HUES48 (cell line): ENCODE results near the gene OLR1.
"Not testable (repeated sequence)": the region's sequence is repeated elsewhere in the genome, so short reads cannot be mapped to it uniquely, and the experiment has no call there.

ENCODE experiments used
- H3K27ac ChIP-seq: one replicate; pipeline ENCODE4 v1.7.0; 2013; ENCODE audit warnings: low read depth, low read length, inconsistent platforms
- H3K27me3 ChIP-seq: 2 replicates; pipeline ENCODE4 v1.6.1; 2013; ENCODE audit warnings: mild to moderate bottlenecking, low read length; ENCODE audit not compliant: control insufficient read depth, insufficient read depth
- H3K36me3 ChIP-seq: 2 replicates; pipeline ENCODE4 v1.6.1; 2013; ENCODE audit warnings: low read length; ENCODE audit not compliant: control insufficient read depth, insufficient read depth
- H3K4me1 ChIP-seq: 2 replicates; pipeline ENCODE4 v1.6.1; 2013; ENCODE audit warnings: mild to moderate bottlenecking, low read length; ENCODE audit not compliant: control insufficient read depth, insufficient read depth
- H3K4me3 ChIP-seq: 2 replicates; pipeline ENCODE4 v1.5.1; 2013; ENCODE audit warnings: mild to moderate bottlenecking, low read depth, low read length
- H3K9ac ChIP-seq: 2 replicates; pipeline ENCODE4 v1.6.1; 2013; ENCODE audit warnings: mild to moderate bottlenecking, low read depth, low read length, moderate library complexity
- H3K9me3 ChIP-seq: 2 replicates; pipeline ENCODE4 v1.6.1; 2013; ENCODE audit warnings: low read length; ENCODE audit not compliant: control insufficient read depth, insufficient read depth

Gene OLR1

GRCh38 chr12:10171973-10172728 lies at the start of gene OLR1:
OLR1 (minus strand) TSS chr12:10172132; CDS start chr12:10172077, 55 bp downstream.
- no peaks in the 10 kb centered on the region for H3K36me3 ChIP-seq
- no peaks in the 10 kb centered on the region for H3K9me3 ChIP-seq
- H3K4me3 ChIP-seq, result no peak within 1 kb of the TSS
- H3K4me1 ChIP-seq, result no peaks in the 10 kb centered on the region
- no peak within 1 kb of the TSS for H3K27ac ChIP-seq
- no peak within 1 kb of the TSS for H3K9ac ChIP-seq
- no peaks in the 10 kb centered on the region for H3K27me3 ChIP-seq

DNA sequence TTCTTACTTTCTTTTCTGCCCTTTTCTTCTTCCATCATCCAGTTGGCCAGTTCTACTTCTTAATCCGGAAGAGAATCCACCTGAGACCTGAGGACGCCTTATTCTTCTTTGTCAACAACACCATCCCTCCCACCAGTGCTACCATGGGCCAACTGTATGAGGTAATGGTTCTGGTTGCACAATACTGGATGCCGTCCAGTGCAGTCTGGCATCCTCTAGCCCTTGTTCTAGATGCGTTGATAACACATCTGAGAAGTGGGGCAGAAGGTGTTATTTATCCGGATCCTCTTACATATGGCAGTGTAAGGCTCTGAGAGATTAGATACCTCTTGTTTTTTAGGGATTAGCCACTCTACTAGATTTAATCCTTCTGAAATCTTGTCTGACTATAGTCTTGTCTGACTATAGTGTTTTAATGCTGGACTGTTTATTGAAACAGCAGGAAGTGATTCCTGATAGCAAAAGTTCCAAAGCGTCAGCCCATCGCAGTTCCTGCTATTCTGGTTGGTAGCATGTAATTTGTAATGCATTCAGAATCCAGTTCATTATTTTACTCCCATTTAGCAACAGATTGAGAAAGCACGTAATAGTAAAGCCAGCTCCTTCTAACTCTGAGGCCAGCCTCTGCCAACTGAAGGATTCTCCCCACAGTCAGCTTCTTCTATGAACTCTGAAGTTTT lies 48.6 kb upstream of the OLR1 start:
- Histone ChIP-seq H3K9ac (no peak overlapping the region), H3K36me3 (peaks cover 69% of the 10 kb centered on the region), H3K27ac (no peak overlapping the region), H3K4me1 (peaks cover 2% of the 10 kb centered on the region; the same call in 1 of the 2 replicates), H3K9me3 (no peaks in the 10 kb centered on the region), H3K27me3 (no peaks in the 10 kb centered on the region), H3K4me3 (no peak overlapping the region)

DNA sequence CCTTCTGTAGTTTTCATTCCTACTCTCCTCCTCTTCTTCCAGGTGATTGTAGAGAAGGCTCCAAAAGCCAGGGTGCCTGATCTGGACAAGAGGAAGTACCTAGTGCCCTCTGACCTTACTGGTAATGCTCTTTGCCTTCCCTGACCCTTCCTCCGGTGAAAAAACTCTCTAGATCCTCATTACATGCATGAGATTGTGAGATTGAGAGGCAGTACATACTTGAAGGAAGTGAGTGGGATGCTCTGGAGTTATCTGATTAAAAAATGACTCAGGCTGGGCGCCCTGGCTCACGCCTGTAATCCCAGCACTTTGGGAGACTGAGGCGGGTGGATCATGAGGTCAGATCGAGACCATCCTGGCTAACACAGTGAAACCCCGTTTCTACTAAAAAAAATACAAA lies 46.1 kb upstream of the OLR1 start:
- Histone ChIP-seq H3K36me3 (peaks cover 56% of the 10 kb centered on the region), H3K9me3 (no peaks in the 10 kb centered on the region), H3K27ac (no peak overlapping the region), H3K27me3 (no peaks in the 10 kb centered on the region), H3K4me3 (no peak overlapping the region), H3K9ac (no peak overlapping the region), H3K4me1 (peaks cover 18% of the 10 kb centered on the region)

- not testable (repeated sequence) for H3K9me3 ChIP-seq, H3K27ac ChIP-seq, H3K27me3 ChIP-seq, H3K9ac ChIP-seq
- Histone ChIP-seq H3K4me3 (0 out of 2 replicates have a peak overlapping the region, but pooled peaks have one; percentile 77), H3K36me3 (peaks cover 35% of the 10 kb centered on the region), H3K4me1 (peaks cover 18% of the 10 kb centered on the region)
Observed at GRCh38 chr12:10215946-10216345, 44.0 kb upstream of the OLR1 start.

DNA sequence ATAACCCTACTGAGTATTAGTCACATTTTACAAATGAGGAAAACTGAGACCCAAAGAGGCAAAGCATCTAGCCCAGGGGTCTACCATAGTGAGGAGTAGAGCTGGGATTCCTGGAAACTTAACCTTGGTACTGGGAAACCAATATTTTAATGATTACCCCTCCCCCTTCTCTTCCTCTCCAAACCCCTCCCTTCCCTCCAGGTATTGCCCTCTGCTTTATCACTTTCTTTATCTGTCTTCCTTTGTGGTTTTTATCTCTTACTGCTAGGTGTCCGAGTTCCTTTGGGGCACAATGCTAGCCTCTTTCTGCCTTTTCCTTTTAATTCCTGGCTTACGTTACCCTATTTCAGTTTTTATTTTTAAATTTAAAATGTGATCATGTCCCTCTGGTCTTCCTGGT lies 43.5 kb upstream of the OLR1 start:
- peak overlapping the region; percentile 9 for H3K27ac ChIP-seq
- H3K9me3 ChIP-seq, result no peaks in the 10 kb centered on the region
- peak overlapping the region; percentile 77 for H3K4me3 ChIP-seq
- H3K9ac ChIP-seq, result no peak overlapping the region
- H3K36me3 ChIP-seq, result peaks cover 30% of the 10 kb centered on the region
- peaks cover 18% of the 10 kb centered on the region for H3K4me1 ChIP-seq
- H3K27me3 ChIP-seq, result no peaks in the 10 kb centered on the region

DNA sequence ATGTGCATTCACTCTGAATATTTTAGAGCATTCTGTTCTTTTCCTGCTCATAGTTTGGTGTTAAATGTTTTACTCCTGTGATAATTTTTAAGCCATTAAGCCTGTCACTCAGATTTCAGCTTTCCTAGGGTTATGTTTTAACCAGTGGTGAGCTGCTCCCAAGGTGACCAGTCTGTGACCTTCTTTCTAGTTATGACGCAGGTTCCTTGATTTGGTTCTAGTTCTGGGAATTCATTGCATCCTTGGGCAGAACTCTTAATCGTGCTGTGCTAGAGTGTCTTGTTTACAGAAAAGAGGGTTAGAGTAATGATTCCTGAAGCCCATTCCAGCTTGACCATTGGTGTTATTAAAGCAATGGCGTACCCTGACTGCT lies 42.9 kb upstream of the OLR1 start:
- Histone ChIP-seq H3K4me3 (peak overlapping the region; percentile 77), H3K27me3 (no peaks in the 10 kb centered on the region), H3K9me3 (no peaks in the 10 kb centered on the region), H3K4me1 (peaks cover 18% of the 10 kb centered on the region), H3K27ac (peak overlapping the region; percentile 99), H3K36me3 (peaks cover 24% of the 10 kb centered on the region), H3K9ac (no peak overlapping the region)

DNA sequence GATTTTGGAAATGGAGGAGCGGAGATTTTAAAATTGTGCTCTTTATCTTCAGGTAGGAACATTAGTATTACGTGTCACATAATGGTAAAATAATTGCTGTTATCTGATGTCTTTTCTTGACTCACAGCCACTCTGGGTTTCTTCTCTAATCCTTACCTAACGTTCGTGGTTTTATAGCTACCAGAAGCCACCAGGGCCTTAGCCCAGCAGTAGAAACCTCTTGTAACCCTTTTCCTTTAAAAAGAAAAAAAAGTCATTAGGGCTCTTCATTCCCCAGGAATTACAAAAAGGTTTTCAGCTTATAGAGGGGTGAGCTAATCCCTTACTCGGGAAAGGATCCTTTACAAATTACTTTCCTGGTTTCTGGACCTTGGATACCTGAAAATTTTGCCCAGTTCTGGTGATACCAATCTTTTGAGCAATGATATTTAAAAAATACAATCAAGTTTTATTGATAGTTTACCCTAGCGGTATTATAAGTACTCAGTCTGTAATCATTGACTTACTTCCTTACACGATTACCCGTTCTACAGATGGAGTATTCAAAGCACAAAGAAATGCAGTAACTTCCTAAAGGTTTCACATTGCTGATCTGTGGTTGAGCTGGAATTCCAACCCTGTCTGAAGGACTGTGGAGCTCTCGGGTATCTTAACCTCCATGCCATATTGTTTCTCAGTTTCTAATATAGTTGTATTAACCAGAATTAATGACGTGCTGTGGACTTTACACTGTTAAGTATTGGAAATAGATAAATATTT lies 42.4 kb upstream of the OLR1 start:
- Histone ChIP-seq H3K36me3 (peaks cover 20% of the 10 kb centered on the region), H3K9ac (peak overlapping the region; percentile 58), H3K9me3 (no peaks in the 10 kb centered on the region), H3K4me1 (peaks cover 18% of the 10 kb centered on the region), H3K27me3 (no peaks in the 10 kb centered on the region), H3K27ac (peak overlapping the region; percentile 99), H3K4me3 (peak overlapping the region; percentile 77)

GRCh38 chr12:10213168-10214135 lies 41.5 kb upstream of the OLR1 start:
- no peaks in the 10 kb centered on the region for H3K9me3 ChIP-seq
- peak overlapping the region; percentile 99 for H3K27ac ChIP-seq
- peak overlapping the region; percentile 77 for H3K4me3 ChIP-seq

GRCh38 chr12:10212739-10213131 lies 40.8 kb upstream of the OLR1 start, which contains the start of gene GABARAPL1:
GABARAPL1 (plus strand) TSS chr12:10212877; CDS start chr12:10213130, 253 bp downstream.
- Histone ChIP-seq H3K27me3 (no peaks in the 10 kb centered on the region), H3K9ac (peak within 1 kb of the TSS; percentile 90), H3K27ac (peak within 1 kb of the TSS; percentile 99), H3K9me3 (no peaks in the 10 kb centered on the region), H3K4me3 (peak within 1 kb of the TSS; percentile 77), H3K36me3 (peaks cover 9% of the 10 kb centered on the region), H3K4me1 (peaks cover 18% of the 10 kb centered on the region)

More at GRCh38 chr12:10213168-10214135, 41.5 kb upstream of the OLR1 start:
- Histone ChIP-seq H3K27me3 (no peaks in the 10 kb centered on the region), H3K9ac (peak overlapping the region; percentile 58), H3K4me1 (peaks cover 18% of the 10 kb centered on the region), H3K36me3 (peaks cover 13% of the 10 kb centered on the region)
